ENCODE data around the gene PRSS37.

- no peak for TF ChIP-seq PRRX2 (CRISPR knock-in tag; IDR thresholded peaks at IDR 0.05)
- TF ChIP-seq FOXJ3 (CRISPR knock-in tag; IDR thresholded peaks at IDR 0.05; ENCODE audit: borderline replicate concordance), result no peak
- TF ChIP-seq, protein P1, sequence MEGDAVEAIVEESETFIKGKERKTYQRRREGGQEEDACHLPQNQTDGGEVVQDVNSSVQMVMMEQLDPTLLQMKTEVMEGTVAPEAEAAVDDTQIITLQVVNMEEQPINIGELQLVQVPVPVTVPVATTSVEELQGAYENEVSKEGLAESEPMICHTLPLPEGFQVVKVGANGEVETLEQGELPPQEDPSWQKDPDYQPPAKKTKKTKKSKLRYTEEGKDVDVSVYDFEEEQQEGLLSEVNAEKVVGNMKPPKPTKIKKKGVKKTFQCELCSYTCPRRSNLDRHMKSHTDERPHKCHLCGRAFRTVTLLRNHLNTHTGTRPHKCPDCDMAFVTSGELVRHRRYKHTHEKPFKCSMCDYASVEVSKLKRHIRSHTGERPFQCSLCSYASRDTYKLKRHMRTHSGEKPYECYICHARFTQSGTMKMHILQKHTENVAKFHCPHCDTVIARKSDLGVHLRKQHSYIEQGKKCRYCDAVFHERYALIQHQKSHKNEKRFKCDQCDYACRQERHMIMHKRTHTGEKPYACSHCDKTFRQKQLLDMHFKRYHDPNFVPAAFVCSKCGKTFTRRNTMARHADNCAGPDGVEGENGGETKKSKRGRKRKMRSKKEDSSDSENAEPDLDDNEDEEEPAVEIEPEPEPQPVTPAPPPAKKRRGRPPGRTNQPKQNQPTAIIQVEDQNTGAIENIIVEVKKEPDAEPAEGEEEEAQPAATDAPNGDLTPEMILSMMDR (IDR thresholded peaks at IDR 0.05), result no peak
- TF ChIP-seq ZNF263 (CRISPR knock-in tag; IDR thresholded peaks at IDR 0.05; ENCODE audit: low read depth), result no peak
- TF ChIP-seq MAX (CRISPR knock-in tag; IDR thresholded peaks at IDR 0.05), result no peak
- TF ChIP-seq, protein P2, sequence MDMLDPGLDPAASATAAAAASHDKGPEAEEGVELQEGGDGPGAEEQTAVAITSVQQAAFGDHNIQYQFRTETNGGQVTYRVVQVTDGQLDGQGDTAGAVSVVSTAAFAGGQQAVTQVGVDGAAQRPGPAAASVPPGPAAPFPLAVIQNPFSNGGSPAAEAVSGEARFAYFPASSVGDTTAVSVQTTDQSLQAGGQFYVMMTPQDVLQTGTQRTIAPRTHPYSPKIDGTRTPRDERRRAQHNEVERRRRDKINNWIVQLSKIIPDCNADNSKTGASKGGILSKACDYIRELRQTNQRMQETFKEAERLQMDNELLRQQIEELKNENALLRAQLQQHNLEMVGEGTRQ (CRISPR knock-in tag; IDR thresholded peaks at IDR 0.05), result no peak
Measured at GRCh38 chr7:141837683-141838082, 3.6 kb downstream of the PRSS37 start.
